Smooth muscle cell (in vitro differentiated cells): ENCODE measurements around the gene TAOK1. TPM values are rescaled to one million over a fixed set of nuclear protein-coding genes. Genes with fewer than 3 reads are reported as not detected.

Experiments
- DNase-seq: peaks from one replicate; lab custom pipeline; 2025; ENCODE audit not compliant: unreplicated experiment; lab: John Stamatoyannopoulos, UW
- H2AFZ ChIP-seq: fragments of 200-600 bp; sonication (generic); 2 replicates; pipeline ENCODE4 v1.6.0; 2016; ENCODE audit warnings: antibody characterized with exemption, low read depth, mild to moderate bottlenecking
- H3F3A ChIP-seq: fragments of 200-600 bp; sonication (generic); 2 replicates; pipeline ENCODE4 v1.6.0; 2017; ENCODE audit warnings: antibody characterized with exemption, low read depth
- H3K27ac ChIP-seq: fragments of 200-600 bp; sonication (generic); 2 replicates; pipeline ENCODE4 v1.5.1; 2016; ENCODE audit warnings: low read depth, mild to moderate bottlenecking
- H3K27me3 ChIP-seq: fragments of 200-600 bp; sonication (generic); 2 replicates; pipeline ENCODE4 v1.6.1; 2016; ENCODE audit warnings: low read depth, mild to moderate bottlenecking
- H3K36me3 ChIP-seq: fragments of 200-600 bp; sonication (generic); 2 replicates; pipeline ENCODE4 v1.5.1; 2016; ENCODE audit warnings: low read depth
- H3K4me1 ChIP-seq: fragments of 200-600 bp; sonication (generic); 2 replicates; pipeline ENCODE4 v1.5.1; 2016; ENCODE audit warnings: low read depth
- H3K4me2 ChIP-seq: fragments of 200-600 bp; sonication (generic); 2 replicates; pipeline ENCODE4 v1.6.0; 2016; ENCODE audit warnings: mild to moderate bottlenecking
- H3K4me3 ChIP-seq: fragments of 200-600 bp; sonication (generic); 2 replicates; pipeline ENCODE4 v1.5.1; 2016; ENCODE audit warnings: mild to moderate bottlenecking
- H3K79me2 ChIP-seq: fragments of 200-600 bp; sonication (generic); 2 replicates; pipeline ENCODE4 v1.6.0; 2016; ENCODE audit warnings: low read depth, mild to moderate bottlenecking
- H3K9ac ChIP-seq: fragments of 200-600 bp; sonication (generic); 2 replicates; pipeline ENCODE4 v1.6.0; 2016; ENCODE audit warnings: low read depth
- H3K9me3 ChIP-seq: fragments of 200-600 bp; sonication (generic); replicated peaks from 2 replicates; pipeline ENCODE4 v1.5.1; 2016; ENCODE audit warnings: low read depth
- H4K20me1 ChIP-seq: fragments of 200-600 bp; sonication (generic); 2 replicates; pipeline ENCODE4 v1.6.0; 2016; ENCODE audit warnings: low read depth
- WGBS: methylation state at CpG from one replicate; pipeline ENCODE4 v1.1.7; 2016; ENCODE audit warnings: low lambda C conversion rate; 5-methylcytosine and 5-hydroxymethylcytosine counted together
- polyA plus RNA-seq: library from polyadenylated mRNA; unstranded; fragments of >200 nt; fragmentation: Nextera tagmentation; extraction: Ambion mirVana; gene quantifications from 2 replicates; pipeline ENCODE4 v1.2.1, GENCODE V29; 2016
- small RNA-seq: library from RNA; depleted of rRNA; stranded (forward); fragments of <200 nt; gene quantifications from one replicate; pipeline ENCODE3, GENCODE V24; 2014
- total RNA-seq: library from RNA; depleted of rRNA; stranded (reverse); fragments of >200 nt; gene quantifications from 2 replicates; pipeline ENCODE4 v1.2.3, GENCODE V29; 2014
- TF ChIP-seq, protein P1 (sequence below): fragments of 200-600 bp; sonication (generic); IDR thresholded peaks from 2 replicates; pipeline ENCODE4 v1.5.1; 2017; ENCODE audit warnings: borderline replicate concordance, mild to moderate bottlenecking, antibody characterized with exemption; ENCODE audit not compliant: insufficient read depth, poor library complexity, severe bottlenecking

Gene TAOK1
- total and polyA plus RNA-seq, 2 experiments from 2014 or later: 4.7 to 58.7 TPM

DNA sequence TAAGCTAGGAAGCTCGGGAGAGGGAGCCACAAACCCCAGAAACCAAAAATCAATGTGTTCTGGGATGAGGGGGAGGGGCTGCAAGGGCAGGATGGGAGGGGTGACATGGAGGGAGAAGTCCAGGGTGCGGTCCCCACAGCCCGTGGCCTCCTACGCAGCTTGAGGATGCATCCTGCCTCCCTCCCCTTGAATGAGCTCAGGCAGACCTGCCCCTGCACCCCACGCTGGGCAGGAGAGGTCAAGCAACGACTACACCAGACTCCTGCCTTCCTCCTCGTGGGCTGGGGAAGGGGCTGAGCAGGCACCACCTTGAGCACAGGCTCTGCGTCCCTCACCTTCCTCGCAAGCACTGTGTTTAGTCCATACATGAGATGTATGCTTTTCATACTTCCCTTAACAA lies 206.6 kb downstream of the TAOK1 start:
- 80% methylated on average over 8 of the region's 9 CpGs for WGBS
- peaks cover 35% of the 10 kb centered on the region for H4K20me1 ChIP-seq
- TF ChIP-seq, protein P1, sequence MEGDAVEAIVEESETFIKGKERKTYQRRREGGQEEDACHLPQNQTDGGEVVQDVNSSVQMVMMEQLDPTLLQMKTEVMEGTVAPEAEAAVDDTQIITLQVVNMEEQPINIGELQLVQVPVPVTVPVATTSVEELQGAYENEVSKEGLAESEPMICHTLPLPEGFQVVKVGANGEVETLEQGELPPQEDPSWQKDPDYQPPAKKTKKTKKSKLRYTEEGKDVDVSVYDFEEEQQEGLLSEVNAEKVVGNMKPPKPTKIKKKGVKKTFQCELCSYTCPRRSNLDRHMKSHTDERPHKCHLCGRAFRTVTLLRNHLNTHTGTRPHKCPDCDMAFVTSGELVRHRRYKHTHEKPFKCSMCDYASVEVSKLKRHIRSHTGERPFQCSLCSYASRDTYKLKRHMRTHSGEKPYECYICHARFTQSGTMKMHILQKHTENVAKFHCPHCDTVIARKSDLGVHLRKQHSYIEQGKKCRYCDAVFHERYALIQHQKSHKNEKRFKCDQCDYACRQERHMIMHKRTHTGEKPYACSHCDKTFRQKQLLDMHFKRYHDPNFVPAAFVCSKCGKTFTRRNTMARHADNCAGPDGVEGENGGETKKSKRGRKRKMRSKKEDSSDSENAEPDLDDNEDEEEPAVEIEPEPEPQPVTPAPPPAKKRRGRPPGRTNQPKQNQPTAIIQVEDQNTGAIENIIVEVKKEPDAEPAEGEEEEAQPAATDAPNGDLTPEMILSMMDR: no peak

DNA sequence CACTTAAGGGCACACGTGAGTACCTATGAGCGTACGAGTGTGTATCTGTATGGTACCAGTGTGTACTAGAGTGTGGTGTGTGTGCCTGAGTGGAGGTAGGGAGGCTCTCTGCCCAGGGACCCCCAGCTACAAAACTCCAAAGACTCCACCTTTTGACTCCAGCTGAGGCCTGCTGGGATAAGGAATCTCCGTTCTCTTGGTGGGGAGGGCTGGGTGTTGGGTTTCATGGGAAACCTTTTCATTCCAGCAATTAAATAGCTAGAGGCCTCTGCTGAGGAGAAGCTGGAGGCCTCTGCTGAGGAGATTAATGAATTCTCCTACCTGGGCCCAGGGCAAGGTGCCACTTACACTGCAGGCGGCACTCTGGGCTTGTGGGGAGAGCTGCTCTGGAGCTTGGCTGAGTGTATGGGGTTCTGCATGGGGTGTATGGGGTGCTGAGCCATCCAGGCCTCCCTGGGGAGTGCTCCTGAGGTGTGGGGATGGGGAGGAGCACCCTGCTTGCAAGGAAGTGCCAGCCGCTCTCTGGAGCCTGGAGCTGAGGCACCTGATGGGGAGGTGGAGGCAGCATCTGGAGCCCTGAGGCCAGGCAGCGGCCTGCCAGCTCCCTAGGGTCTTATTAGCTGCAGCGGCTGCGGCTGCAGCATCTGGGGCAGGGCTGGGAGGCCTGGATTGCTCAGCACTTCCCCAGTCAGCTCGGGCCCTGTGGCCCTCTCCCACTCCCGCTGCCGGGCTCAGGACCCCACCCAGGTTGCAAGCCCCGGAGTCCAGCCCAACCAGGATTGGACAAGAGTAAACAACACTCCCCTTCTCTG lies 207.4 kb downstream of the TAOK1 start:
- Histone ChIP-seq H3K9ac (no peak overlapping the region), H3K79me2 (no peaks in the 10 kb centered on the region), H2AFZ (no peak overlapping the region), H3K27me3 (no peaks in the 10 kb centered on the region), H3K9me3 (no peaks in the 10 kb centered on the region), H3K4me3 (no peak overlapping the region), H3K27ac (no peak overlapping the region), H4K20me1 (peaks cover 35% of the 10 kb centered on the region), H3K4me1 (peaks cover 20% of the 10 kb centered on the region), H3F3A (no peaks in the 10 kb centered on the region), H3K36me3 (no peaks in the 10 kb centered on the region), H3K4me2 (no peak overlapping the region)
- TF ChIP-seq, protein P1: no peak
- no peak for DNase-seq
- 65% methylated on average over 13 of the region's 13 CpGs for WGBS

More for the DNA sequence above, 206.6 kb downstream of the TAOK1 start:
- no peak for DNase-seq
- Histone ChIP-seq H3K27ac (no peak overlapping the region), H3K79me2 (no peaks in the 10 kb centered on the region), H2AFZ (no peak overlapping the region), H3K9me3 (no peaks in the 10 kb centered on the region), H3K4me2 (no peak overlapping the region), H3K27me3 (no peaks in the 10 kb centered on the region), H3K4me1 (peaks cover 27% of the 10 kb centered on the region), H3F3A (no peaks in the 10 kb centered on the region), H3K4me3 (no peak overlapping the region), H3K36me3 (no peaks in the 10 kb centered on the region), H3K9ac (no peak overlapping the region)

Small RNAs within 50 kb of the gene (small RNA-seq; reads per million reads assigned to genes)
- gene RNU4-34P: not detected
- gene RNU6-1034P: not detected
- not detected for gene RNU6-711P

Other genes starting within 250 kb of the TAOK1 start
- 16.0 and 18.0 TPM in 2 replicates for gene MYO18A, start 210.0 kb upstream of the TAOK1 start, total RNA-seq
- 21.2 and 22.1 TPM in 2 replicates for gene MYO18A, start 210.0 kb upstream of the TAOK1 start, polyA plus RNA-seq
- gene CRYBA1, start 143.5 kb upstream of the TAOK1 start, total RNA-seq: not detected in 2 replicates
- not detected in 2 replicates for gene CRYBA1, start 143.5 kb upstream of the TAOK1 start, polyA plus RNA-seq
- gene NUFIP2, start 96.2 kb upstream of the TAOK1 start, total RNA-seq: 50.3 and 61.2 TPM in 2 replicates
- 8.3 and 8.9 TPM in 2 replicates for gene NUFIP2, start 96.2 kb upstream of the TAOK1 start, polyA plus RNA-seq
- gene ABHD15, start 176.7 kb downstream of the TAOK1 start, total RNA-seq: 5.0 and 7.0 TPM in 2 replicates
- 6.4 and 7.4 TPM in 2 replicates for gene ABHD15, start 176.7 kb downstream of the TAOK1 start, polyA plus RNA-seq
- 35.4 and 50.7 TPM in 2 replicates for gene TP53I13, start 178.3 kb downstream of the TAOK1 start, total RNA-seq
- 105 and 107 TPM in 2 replicates for gene TP53I13, start 178.3 kb downstream of the TAOK1 start, polyA plus RNA-seq
- 12.7 and 17.6 TPM in 2 replicates for gene GIT1, start 199.3 kb downstream of the TAOK1 start, total RNA-seq
- 23.0 and 34.7 TPM in 2 replicates for gene GIT1, start 199.3 kb downstream of the TAOK1 start, polyA plus RNA-seq
- 2.8 and 3.6 TPM in 2 replicates for gene ANKRD13B, start 202.8 kb downstream of the TAOK1 start, total RNA-seq
- 6.7 and 6.8 TPM in 2 replicates for gene ANKRD13B, start 202.8 kb downstream of the TAOK1 start, polyA plus RNA-seq
- gene CORO6, start 232.5 kb downstream of the TAOK1 start, total RNA-seq: 2.4 and 6.2 TPM in 2 replicates
- gene CORO6, start 232.5 kb downstream of the TAOK1 start, polyA plus RNA-seq: 2.4 and 2.9 TPM in 2 replicates